ENCODE results near the gene DOCK4. TPM values are rescaled to one million over a fixed set of nuclear protein-coding genes. Genes with fewer than 3 reads are reported as not detected.

The DOCK4 gene
- total RNA-seq, 1 experiment from 2014 or later = 4.9 TPM

DNA sequence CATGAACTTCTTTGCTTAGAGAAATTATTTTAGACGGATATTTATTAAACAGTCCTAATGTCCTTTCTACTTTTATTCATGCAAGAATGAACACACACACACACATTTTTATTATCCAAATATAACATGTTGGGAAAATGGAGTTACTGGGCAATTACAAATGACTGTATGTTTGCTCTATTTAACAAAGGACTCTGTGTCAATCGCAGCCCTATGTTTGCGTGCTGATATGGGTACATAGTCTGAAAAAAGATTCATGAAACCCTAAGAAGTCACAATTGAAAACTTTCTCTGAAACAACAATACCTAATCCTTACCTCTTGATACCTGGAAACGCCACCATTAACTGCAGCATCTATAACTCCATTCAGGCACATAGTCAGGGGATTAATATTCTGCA lies 459.2 kb downstream of the DOCK4 start:
- TF ChIP-seq, protein P1, sequence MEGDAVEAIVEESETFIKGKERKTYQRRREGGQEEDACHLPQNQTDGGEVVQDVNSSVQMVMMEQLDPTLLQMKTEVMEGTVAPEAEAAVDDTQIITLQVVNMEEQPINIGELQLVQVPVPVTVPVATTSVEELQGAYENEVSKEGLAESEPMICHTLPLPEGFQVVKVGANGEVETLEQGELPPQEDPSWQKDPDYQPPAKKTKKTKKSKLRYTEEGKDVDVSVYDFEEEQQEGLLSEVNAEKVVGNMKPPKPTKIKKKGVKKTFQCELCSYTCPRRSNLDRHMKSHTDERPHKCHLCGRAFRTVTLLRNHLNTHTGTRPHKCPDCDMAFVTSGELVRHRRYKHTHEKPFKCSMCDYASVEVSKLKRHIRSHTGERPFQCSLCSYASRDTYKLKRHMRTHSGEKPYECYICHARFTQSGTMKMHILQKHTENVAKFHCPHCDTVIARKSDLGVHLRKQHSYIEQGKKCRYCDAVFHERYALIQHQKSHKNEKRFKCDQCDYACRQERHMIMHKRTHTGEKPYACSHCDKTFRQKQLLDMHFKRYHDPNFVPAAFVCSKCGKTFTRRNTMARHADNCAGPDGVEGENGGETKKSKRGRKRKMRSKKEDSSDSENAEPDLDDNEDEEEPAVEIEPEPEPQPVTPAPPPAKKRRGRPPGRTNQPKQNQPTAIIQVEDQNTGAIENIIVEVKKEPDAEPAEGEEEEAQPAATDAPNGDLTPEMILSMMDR (conservative IDR thresholded peaks at IDR 0.05) = no peak
- Histone ChIP-seq H3T11ph (ENCODE audit: low read length) (no peak overlapping the region), H3K9ac (ENCODE audit: extremely low read depth, insufficient read length, low read length) (no peak overlapping the region), H2BK20ac (ENCODE audit: low read depth, low read length, poor library complexity, severe bottlenecking) (no peak overlapping the region), H2BK120ac (ENCODE audit: low read depth, low read length, poor library complexity, severe bottlenecking) (no peak overlapping the region), H3K4me1 (ENCODE audit: insufficient read depth, low read length) (peaks cover 3% of the 10 kb centered on the region), H3K9me3 (ENCODE audit: control insufficient read depth, low read depth, low read length) (no peaks in the 10 kb centered on the region), H3K27me3 (ENCODE audit: insufficient read depth, low read length) (no peaks in the 10 kb centered on the region), H4K91ac (ENCODE audit: insufficient read length, low read depth, low read length) (no peak overlapping the region), H3K4me2 (ENCODE audit: insufficient read depth, insufficient read length, low read length) (no peak overlapping the region), H4K20me1 (ENCODE audit: control insufficient read depth, insufficient read depth, insufficient read length) (no peaks in the 10 kb centered on the region), H3K23ac (ENCODE audit: insufficient read length, low read depth, low read length) (no peak overlapping the region), H2AFZ (ENCODE audit: low read length) (no peak overlapping the region), H2AK5ac (ENCODE audit: insufficient read length, low read length) (no peak overlapping the region), H3K14ac (ENCODE audit: insufficient read depth, low read length) (no peak overlapping the region), H2BK15ac (ENCODE audit: low read depth, low read length) (no peak overlapping the region), H3K23me2 (ENCODE audit: insufficient read length, low read depth, low read length, poor library complexity, severe bottlenecking) (no peaks in the 10 kb centered on the region), H2BK5ac (ENCODE audit: insufficient read length, low read length) (no peak overlapping the region), H3K27ac (ENCODE audit: insufficient read length, low read depth, low read length) (no peak overlapping the region), H3K4ac (ENCODE audit: low read depth, low read length) (no peak overlapping the region), H3K79me1 (ENCODE audit: insufficient read depth, low read depth, low read length, poor library complexity, severe bottlenecking) (no peaks in the 10 kb centered on the region), H3K79me2 (ENCODE audit: insufficient read depth, low read length) (no peaks in the 10 kb centered on the region), H3K56ac (ENCODE audit: insufficient read length, low read depth, low read length) (no peak overlapping the region), H4K8ac (replicated peaks; ENCODE audit: insufficient read length, low read depth, low read length) (no peak overlapping the region), H4K5ac (ENCODE audit: insufficient read length, low read depth, low read length) (no peak overlapping the region), H3K18ac (ENCODE audit: insufficient read length, low read depth, low read length) (no peak overlapping the region), H2BK12ac (ENCODE audit: insufficient read length, low read depth, low read length) (no peak overlapping the region)
- H3K9me3 Mint-ChIP-seq = no peaks in the 10 kb centered on the region
- H3K27me3 Mint-ChIP-seq (ENCODE audit: low read depth) = no peaks in the 10 kb centered on the region; the same call in 1 of the 2 replicates
- no peak overlapping the region for H3K27ac Mint-ChIP-seq
- DNase-seq = no peak
- no CpG with 5 or more reads among the region's 4 CpGs for WGBS (ENCODE audit: extremely low coverage, insufficient read length, low lambda C conversion rate)
- peaks cover 8 to 13% of the 10 kb centered on the region in 2 experiments for H3K4me1 Mint-ChIP-seq
- H3K4me3 Mint-ChIP-seq = no peak overlapping the region
- peaks cover 0 to 29% (median 13%) of the 10 kb centered on the region in 3 experiments; a peak in 6 of 7 replicates for H3K36me3 Mint-ChIP-seq (ENCODE audit: insufficient read depth in 1 of 3, low read depth in 3 of 3)
